ENCODE measurements around the gene SOX9.

The SOX9 gene

GRCh38 chr17:72120642-72121163, at the start of gene SOX9:
Gene SOX9 (plus strand): TSS chr17:72121020. CDS start chr17:72121392, 372 bp downstream.
- DNase-seq (ENCODE audit: low spot score): no peak

DNA sequence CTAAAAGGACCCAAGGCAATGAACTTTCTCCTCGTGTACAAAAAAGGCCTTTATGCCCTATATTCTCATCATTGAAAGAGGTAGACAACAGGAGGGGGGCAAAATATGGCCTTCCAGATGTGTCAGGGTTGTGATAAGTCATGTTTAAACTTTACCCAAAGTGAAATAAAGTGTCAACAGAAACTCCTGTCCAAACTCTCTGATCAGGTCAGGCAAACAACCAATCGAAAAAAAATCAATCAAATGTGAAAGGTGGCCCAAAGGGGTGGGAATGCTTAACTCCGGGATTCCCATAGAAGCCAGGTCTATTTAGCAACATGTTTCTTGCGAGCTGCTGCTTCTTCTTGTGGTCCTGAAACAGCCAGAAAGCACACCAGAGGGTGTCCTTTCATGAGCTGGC, 49.5 kb upstream of the SOX9 start:
- DNase-seq (ENCODE audit: low spot score): no peak

DNA sequence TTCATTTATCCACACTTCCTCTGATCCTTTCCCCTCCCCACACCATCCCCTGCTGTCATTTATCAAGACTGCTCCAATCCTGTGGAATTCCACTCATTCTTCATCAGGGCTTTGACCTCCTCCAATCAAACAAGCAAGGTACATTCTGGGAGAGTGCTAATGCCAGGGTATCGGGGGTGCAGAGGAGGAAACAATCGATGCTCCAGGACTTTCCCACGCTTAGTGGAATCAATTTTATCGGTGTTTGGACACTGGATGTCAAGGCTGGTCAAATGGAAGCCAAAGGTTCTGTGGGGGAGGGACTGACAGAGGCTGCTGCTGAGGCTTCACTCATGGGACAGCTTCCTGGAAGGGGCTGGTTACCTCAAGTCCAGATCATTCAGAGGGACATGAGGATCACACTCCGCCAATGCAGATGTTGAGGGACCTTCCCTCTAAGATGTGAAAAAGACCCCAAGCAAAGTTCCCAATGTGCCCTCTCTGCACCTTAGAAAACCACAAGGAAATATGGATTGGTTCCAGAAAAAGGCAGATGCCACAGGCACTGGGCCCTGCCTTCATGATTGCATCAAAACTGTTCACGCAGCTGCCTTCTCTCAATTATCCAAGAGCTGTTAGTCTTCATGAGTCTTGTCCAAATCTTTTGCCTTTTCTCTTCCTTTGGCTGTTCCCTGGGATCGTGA, 44.7 kb upstream of the SOX9 start:
- no peak for DNase-seq (ENCODE audit: low spot score)

- no peak for DNase-seq (ENCODE audit: low spot score)
Observed at GRCh38 chr17:72076678-72077030, 44.2 kb upstream of the SOX9 start.

GRCh38 chr17:72077326-72077960, 43.4 kb upstream of the SOX9 start:
- no peak for DNase-seq (ENCODE audit: low spot score)

DNA sequence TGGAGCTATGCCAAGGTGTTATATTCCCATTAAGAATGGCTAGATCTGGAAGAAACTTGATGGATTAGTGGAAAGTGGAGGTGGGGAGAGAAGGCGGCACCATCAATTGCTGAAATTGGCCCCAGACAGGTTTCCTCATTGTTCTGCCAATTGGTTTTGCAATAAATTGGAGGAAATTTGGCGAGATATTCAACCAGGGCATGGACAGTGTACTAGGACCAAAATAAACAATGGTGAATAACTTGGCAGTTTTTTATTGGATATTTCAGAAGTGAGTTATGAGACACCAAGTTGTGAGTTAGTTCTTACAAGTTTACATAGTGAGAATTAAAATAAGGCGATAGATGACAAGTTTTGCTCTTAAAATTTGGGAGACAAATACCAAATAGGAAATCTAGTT, 41.1 kb upstream of the SOX9 start:
- DNase-seq (ENCODE audit: low spot score): no peak

- DNase-seq (ENCODE audit: low spot score): no peak
Observed at GRCh38 chr17:72087876-72088275, 32.9 kb upstream of the SOX9 start.

DNA sequence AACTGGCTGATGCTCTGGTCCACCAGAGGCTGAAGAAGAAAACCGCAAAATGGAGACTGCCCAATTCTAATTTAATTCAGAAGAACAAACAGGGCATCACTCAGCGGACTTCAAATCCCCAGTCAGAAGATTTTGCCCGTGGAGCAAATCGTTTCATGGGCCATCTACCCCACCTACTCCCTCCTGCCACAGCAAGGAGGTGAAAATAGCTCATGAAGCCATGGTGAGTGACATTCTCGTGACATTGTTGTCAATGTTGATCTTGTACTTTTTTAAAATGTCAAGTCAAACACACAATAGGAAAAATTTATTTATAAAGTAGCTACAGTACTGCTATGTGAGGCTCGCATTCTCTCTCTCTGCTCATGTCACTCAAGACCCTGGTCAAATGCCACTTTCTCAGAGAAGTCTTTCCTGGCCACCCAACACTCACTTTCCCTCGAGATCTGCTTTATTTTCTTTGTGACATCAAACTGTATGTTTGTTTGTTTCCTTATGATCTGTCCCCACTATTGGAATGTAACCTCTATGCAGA, 31.3 kb upstream of the SOX9 start:
- no peak for DNase-seq (ENCODE audit: low spot score)

GRCh38 chr17:72090108-72090507, 30.7 kb upstream of the SOX9 start:
- no peak for DNase-seq (ENCODE audit: low spot score)

- no peak for DNase-seq (ENCODE audit: low spot score)
Observed at GRCh38 chr17:72092710-72093322, 28.0 kb upstream of the SOX9 start.

- no peak for DNase-seq (ENCODE audit: low spot score)
Observed at GRCh38 chr17:72093707-72094106, 27.1 kb upstream of the SOX9 start.

- no peak for DNase-seq (ENCODE audit: low spot score)
Observed at GRCh38 chr17:72095316-72095715, 25.5 kb upstream of the SOX9 start.

DNA sequence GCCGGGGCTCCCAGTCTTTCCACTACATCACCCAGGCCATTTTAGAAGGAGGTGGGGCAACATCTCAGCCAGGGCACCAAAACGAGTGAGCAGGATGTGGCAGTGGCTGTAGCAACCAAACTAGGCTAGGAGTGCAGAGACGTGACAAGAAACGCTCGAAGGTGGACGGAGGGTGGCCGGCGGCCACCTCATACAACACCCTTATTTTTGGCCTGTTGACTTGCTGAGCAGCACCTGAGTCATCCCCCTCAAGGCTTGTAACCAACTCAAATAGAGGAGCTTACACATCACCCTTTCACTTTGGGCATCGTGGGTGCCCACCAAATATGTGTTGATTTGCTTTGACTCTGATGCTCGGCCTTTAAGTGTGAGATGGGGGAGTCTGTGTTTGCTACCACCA, 23.7 kb upstream of the SOX9 start:
- no peak for DNase-seq (ENCODE audit: low spot score)

DNA sequence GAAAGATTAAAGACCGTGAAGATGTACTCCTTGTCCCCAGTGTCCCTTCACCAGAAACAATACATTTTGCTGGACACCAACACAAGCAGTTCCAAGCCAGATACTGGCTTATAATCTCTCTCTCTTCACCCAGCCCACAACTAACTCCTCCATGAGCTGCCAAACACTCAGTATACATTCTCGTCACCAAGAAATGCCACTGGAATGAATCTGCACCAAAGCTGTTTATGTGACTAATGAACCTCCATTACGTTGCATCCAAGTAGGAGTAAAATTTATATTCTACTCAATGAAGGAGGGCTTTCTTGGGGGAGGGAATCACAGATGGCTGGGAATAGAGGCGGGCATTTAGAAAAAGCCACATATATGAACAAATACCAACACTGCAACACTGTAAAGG, 20.9 kb upstream of the SOX9 start:
- DNase-seq (ENCODE audit: low spot score): no peak

DNA sequence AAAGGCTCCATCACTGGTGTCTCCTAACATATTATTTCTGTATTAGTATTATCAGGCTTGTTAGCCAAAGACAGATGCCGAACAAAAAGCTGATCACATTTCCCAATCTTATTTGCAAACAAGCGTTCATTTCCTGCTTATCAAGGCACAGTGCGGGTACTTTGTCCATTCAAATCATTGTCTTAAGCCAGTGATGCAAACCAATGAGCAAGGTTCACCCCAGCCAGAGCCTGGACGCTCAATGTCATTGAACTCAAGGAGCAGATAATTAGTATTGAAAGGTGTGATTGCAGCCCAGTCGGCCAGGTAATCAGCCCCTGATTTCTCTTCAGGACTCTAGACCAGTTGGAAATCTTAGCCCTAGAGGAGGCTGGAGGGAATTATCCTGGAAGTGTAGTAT, 20.4 kb upstream of the SOX9 start:
- no peak for DNase-seq (ENCODE audit: low spot score)

GRCh38 chr17:72101526-72101925, 19.3 kb upstream of the SOX9 start:
- no peak for DNase-seq (ENCODE audit: low spot score)

DNA sequence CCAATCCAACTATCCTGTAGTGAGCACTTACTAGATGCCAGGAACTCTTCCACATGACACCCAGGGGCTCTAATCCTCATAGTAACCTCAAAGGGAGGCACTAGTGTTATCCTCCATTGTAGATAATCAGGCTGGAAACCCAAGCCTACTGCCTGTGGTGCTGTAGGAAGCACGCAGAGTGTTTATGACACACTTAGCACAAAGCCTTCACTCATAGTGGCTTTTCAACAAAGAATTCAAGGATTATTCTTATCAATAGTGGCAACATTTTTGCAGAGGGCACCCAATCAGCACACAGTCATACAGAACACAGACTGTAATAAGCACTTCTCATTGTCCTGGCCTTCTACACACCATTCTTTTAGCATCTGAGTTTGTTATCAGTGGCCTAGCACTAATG, 18.5 kb upstream of the SOX9 start:
- DNase-seq (ENCODE audit: low spot score): no peak

- no peak for DNase-seq (ENCODE audit: low spot score)
Observed at GRCh38 chr17:72104164-72104862, 16.5 kb upstream of the SOX9 start.

GRCh38 chr17:72104863-72105234, 16.0 kb upstream of the SOX9 start:
- no peak for DNase-seq (ENCODE audit: low spot score)

DNA sequence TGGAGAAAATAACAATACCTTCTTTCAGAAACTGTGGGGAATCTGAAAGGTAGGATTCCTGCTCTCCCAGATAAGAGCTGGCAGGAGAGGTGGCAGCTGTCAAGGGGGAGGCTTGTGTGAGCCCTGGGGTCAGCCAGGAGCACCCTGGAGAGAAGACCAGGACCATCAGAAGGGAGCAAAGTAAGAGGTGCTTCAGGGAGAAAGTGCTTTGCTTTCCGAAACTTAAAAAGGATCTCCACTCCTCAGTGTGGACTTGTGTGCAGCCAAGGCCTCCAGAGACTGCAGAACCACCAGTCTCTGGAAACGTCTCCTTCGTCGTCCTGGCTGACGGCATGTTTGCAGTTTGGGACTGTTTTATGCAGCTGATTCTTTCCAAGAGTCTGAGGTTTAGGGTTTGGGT, 13.7 kb upstream of the SOX9 start:
- no peak for DNase-seq (ENCODE audit: low spot score)

DNA sequence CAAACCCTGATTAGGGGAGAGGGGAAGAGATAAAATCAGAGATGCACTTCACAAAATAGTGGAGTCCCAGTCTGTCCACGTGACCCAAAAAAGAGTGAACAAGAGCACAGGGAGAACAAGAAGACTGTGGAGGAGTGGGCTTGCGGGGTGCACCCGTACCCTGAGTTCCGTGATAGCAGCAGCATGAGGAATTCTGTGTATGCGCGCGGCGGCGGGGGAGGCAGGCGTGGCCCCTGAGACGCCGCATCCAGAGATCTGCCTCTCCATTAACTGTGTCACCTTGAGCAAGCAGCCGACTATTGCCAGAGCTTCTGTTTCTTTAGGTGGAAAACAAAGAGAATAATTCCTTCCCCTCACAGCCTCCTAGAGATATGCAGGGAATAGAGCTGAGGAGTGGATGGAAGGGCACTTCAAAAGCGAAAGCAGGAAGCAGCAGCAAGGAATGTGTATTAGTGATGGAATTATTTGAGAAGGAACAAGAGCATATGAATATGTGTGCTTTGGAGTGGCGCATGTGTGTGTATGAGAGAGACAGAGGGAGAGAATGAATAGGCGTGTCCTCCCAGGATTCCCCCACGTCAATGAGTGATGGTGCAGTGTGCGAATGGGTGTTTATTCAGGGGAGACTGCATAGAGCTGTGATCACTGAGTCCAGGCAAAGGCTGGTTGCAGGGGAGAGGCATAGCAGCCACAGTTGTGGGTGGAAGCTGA, 10.4 kb upstream of the SOX9 start:
- no peak for DNase-seq (ENCODE audit: low spot score)

GRCh38 chr17:72110942-72111318, 9.9 kb upstream of the SOX9 start:
- no peak for DNase-seq (ENCODE audit: low spot score)

Measured in NAMALWA (cell line).